GM19468 (cell line): ENCODE data around the gene SLC9A7.
"Not testable (repeated sequence)": the region's sequence is repeated elsewhere in the genome, so short reads cannot be mapped to it uniquely, and the experiment has no call there.

Source experiments
- ATAC-seq: cut with Tn5 transposase; IDR thresholded peaks from one replicate; pipeline ENCODE4 v1.9.1; 2021; ENCODE audit warnings: mild to moderate bottlenecking, moderate library complexity, moderate number of reproducible peaks; ENCODE audit not compliant: unreplicated experiment; ENCODE audit errors: extremely low read depth

The SLC9A7 gene

DNA sequence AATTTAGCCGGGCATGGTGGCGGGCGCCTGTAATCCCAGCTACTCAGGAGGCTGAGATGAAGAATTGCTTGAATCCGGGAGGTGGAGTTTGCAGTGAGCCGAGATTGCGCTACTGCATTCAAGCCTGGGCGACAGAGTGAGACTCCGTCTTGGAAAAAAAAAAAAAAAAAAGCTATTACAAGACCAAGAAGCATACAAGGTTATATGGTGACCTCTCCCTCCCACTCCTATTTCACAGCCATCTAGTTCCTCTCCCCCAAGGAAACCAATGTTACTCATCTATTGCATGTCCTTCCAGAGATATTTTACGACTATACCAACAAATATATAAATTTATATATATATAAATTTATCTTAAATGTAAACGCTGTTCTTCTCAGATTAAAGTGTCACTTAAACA is 3.2 kb downstream of the SLC9A7 start:
- ATAC-seq: no peak

- ATAC-seq: peak; percentile 36
Measured at GRCh38 chrX:46754586-46755061, 4.3 kb downstream of the SLC9A7 start.

- no peak for ATAC-seq
Measured at GRCh38 chrX:46754036-46754435, 4.9 kb downstream of the SLC9A7 start.

DNA sequence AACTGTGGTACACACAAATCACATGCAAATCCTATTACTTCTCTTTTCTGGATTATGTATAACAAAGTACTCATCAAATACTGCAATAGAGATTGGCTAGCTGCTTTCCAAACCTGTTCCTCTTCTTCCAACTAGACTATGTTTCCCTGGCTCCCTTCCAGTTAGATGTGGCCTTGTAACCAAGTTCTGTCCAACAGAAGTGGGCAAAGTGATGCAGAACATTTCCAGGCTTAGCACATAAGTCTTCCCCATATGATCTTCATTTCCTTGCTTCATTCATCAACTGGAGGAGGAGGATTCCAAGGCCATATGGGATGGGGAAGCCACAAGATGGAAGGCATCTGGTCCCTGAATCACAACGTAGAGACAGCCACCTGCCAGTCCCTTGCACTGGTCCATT is 8.0 kb downstream of the SLC9A7 start:
- ATAC-seq: no peak

GRCh38 chrX:46744009-46744408 is 14.9 kb downstream of the SLC9A7 start:
- no peak for ATAC-seq

DNA sequence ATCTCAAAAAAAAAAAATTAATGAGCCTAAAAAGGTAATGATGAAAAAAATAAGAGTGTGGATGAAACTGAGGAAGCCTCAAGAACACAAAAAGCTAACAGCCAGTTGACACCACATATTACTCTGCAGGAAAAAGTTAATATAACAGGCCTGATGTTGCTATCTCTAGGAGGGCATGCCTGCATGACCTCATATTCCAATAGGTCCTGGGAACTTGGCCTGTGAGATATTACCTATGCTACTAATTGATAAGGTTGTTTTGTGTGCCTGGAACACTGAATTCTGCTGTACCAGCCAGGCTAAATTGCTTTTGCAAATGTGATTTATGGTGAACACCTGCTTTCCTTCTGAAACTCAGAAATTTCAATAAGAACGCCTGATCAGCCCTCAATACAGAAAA is 15.9 kb downstream of the SLC9A7 start:
- ATAC-seq: no peak

DNA sequence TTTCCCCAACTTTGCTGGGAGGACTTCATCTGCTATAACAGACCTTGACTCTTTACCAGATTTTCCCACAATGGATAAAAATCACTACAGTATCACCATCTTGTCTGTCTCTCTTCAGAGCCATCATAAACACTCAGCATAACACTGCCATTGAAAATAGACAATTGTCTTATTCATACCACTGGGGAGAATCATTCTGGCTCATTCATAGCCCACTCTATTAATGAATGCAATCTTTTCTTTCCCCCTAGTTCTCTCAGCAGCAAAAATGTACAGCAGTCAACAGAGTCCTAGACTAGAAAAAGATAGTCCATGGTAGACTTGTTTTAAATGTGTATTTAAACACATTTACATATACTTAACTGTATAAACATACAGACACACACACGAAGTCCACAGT is 19.2 kb downstream of the SLC9A7 start:
- no peak for ATAC-seq

DNA sequence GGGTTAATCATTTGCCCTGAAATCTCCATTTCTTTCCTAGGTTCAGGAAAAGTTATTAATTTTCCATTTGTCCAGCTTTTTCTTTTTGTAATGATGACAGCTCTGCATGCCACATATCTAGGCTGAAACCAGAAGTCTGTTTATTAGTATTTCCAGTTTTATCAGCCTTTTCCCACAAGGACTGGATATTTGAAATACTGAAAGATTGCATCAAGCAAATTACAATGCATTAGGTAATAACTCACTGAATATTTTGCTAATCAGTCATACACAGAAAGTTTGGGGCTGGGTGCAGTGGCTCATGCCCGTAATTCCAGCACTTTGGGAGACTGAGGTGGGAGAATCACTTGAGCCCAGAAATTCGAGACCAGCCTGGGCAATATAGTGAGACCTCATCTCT is 21.5 kb downstream of the SLC9A7 start:
- no peak for ATAC-seq

GRCh38 chrX:46737041-46737440 is 21.9 kb downstream of the SLC9A7 start:
- no peak for ATAC-seq

GRCh38 chrX:46735622-46736021 is 23.3 kb downstream of the SLC9A7 start:
- ATAC-seq: no peak

DNA sequence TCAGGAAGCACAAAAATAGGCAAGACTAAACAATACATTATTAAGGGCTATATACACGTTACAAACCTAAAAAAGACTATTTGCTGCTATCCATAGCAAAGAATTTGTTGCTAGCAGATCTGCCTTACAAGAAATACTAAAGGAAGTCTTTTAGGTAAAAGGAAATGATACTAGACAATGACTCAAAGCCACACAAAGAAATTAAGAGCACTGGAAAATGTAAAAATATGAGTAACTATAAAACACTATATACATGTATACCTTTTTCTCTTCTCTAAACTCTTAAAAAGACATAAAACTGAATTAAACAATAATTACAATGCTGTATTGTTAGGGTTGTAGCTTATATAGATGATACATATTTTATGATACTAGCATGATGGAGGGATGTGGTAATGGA is 25.7 kb downstream of the SLC9A7 start:
- no peak for ATAC-seq

DNA sequence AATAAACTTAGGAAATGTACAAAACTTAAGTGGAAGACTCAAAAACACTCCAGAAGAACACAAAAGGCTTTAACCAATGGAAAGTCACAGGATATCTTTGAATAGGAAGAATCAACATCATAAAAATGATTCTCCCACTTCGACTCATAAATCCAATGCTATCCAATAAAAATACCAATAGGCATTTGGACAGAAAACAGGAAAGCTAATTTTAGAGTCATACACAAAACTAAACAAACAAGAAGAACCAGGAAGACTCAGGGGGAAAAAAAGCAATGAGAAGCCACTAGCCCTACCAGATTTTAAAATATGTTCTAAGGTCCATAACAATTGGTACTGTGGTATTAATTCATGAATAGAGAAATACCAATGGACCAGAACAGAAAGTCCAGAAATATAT is 28.2 kb downstream of the SLC9A7 start:
- ATAC-seq: no peak

GRCh38 chrX:46727441-46727840 is 31.5 kb downstream of the SLC9A7 start:
- no peak for ATAC-seq

DNA sequence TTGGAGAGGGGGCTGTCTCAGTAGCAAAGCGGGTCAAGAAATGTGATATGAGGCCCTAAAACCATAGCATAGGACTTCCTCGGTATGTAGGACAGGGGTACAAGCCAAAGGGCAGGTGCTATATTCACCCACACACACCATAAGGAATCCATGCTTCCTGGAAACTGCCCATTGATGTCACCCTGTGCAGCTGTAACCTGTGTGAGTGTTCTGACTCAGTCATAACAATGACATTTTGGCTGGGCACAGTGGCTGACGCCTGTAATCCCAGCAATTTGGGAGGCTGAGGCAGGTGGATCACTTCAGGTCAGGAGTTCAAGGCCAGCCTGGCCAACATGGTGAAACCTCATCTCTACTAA is 35.4 kb downstream of the SLC9A7 start:
- not testable (repeated sequence) for ATAC-seq

GRCh38 chrX:46722742-46723568 is 36.0 kb downstream of the SLC9A7 start:
- no peak for ATAC-seq

GRCh38 chrX:46716796-46717195 is 42.1 kb downstream of the SLC9A7 start:
- no peak for ATAC-seq

DNA sequence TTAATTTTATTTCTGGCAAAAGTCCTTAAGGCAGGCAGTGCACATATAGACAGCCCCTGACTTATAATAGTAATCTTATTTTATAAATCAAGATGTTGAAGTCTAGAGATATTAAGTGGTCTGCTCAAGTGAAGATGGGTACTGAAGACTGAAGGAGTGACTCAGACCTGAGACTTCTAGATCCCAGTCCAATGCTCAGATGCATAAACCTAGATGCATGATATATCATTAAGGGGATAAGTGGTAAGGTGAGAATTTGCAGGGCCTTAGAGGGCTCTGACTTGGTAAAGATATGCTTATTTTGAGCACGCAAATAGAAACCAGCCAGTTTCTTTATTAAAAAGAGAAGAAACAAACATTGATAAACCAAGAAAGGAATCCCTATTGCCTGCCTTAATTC is 42.9 kb downstream of the SLC9A7 start:
- ATAC-seq: no peak

DNA sequence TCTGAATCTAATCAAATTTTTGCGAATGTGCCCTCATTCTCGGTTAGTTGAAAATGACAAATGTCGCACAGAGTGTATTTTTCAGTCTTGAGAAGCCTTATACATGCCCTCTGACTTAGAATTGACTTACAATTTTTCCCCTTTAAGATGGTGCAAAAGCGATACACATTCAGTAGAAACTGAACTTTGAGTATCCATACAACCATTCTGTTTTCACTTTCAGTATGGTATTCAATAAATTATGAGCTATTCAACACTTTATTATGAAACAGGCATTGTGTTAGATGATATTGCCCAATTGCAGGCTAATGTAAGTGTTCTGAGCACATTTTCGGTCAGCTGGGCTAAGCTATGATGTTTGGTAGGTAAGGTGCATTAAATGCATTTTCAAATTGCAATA is 43.4 kb downstream of the SLC9A7 start:
- ATAC-seq: no peak

- ATAC-seq: peak; percentile 53
Measured at GRCh38 chrX:46713672-46714490, 45.0 kb downstream of the SLC9A7 start.

DNA sequence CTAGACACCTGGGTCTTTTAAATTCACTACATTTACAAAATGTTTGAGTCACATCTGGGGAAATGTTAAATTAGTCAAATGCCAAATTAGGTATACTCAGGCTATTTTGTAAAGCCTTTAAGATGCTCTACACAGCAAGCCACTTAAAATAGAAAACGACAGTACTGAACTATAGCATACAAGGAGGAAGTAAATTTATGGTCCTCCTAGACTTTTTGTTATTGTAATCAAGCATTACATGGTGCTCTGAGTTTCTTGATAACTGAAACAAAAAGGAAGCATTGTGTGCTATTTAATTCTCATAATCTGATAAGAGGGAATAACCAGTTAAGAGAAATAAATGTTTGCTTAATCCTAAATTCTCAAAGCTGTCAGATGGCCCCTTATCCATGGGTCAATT is 46.2 kb downstream of the SLC9A7 start:
- no peak for ATAC-seq

GRCh38 chrX:46710927-46711623 is 47.8 kb downstream of the SLC9A7 start:
- ATAC-seq: no peak
